H4 (cell line): Measurements from ENCODE around the gene GASK1A. TPM values are rescaled to one million over a fixed set of nuclear protein-coding genes. Genes with fewer than 3 reads are reported as not detected.

Source experiments
- total RNA-seq: library from RNA; depleted of rRNA; stranded (reverse); fragments of >200 nt; shearing (Covaris generic); gene quantifications from 2 replicates; pipeline ENCODE4 v1.2.3, GENCODE V29; 2014; rRNA removed

GASK1A gene
- total RNA-seq, 1 experiment from 2014 or later = 0.08 TPM

Other genes with a start within 250 kb of the GASK1A start
- gene CCDC13, start 206.1 kb upstream of the GASK1A start, total RNA-seq = not detected in 2 replicates
- 134 and 182 TPM in 2 replicates for gene HIGD1A, start 174.8 kb upstream of the GASK1A start, total RNA-seq
- not detected in 2 replicates for gene ACKR2, start 169.9 kb upstream of the GASK1A start, total RNA-seq
- not detected in 2 replicates for gene CYP8B1, start 103.4 kb upstream of the GASK1A start, total RNA-seq
- gene ZNF662, start 73.2 kb upstream of the GASK1A start, total RNA-seq = 0.06 TPM in 1 of 2 replicates, not detected in the other
- gene POMGNT2, start 126.8 kb downstream of the GASK1A start, total RNA-seq = 13.5 and 18.5 TPM in 2 replicates